K562 (cell line): ENCODE data around the gene PODNL1. TPM values are rescaled to one million over a fixed set of nuclear protein-coding genes. Genes with fewer than 3 reads are reported as not detected.

Experiments
- GTF2E2 ChIP-seq: fragments of 200-800 bp; sonication (Bioruptor generic); IDR thresholded peaks from 2 replicates; pipeline ENCODE4 v1.6.1; 2016; ENCODE audit warnings: missing genetic modification characterization, missing compliant biosample characterization
- HDGF ChIP-seq: fragments of 450-650 bp; IDR thresholded peaks from 2 replicates; pipeline ENCODE4 v1.6.1; 2016
- ILF3 ChIP-seq: fragments of 450-650 bp; IDR thresholded peaks from 2 replicates; pipeline ENCODE4 v1.6.1; 2018; ENCODE audit warnings: antibody characterized with exemption, mild to moderate bottlenecking, moderate library complexity, borderline replicate concordance
- NUFIP1 ChIP-seq: fragments of 450-650 bp; IDR thresholded peaks from 2 replicates; pipeline ENCODE4 v1.6.1; 2018; ENCODE audit not compliant: partially characterized antibody
- RHOXF2B ChIP-seq: fragments of 250-450 bp; sonication (Bioruptor Pico); conservative IDR thresholded peaks from 2 replicates; pipeline ENCODE4 v1.5.1; 2021
- XRCC4 ChIP-seq: IDR thresholded peaks from one replicate; pipeline ENCODE4 v1.6.1; 2011; ENCODE audit not compliant: insufficient read depth, insufficient read length; ENCODE audit errors: extremely low read depth
- ZBTB40 ChIP-seq, 2 experiments: fragments of 450-650 bp in 1 of 2; sonication (generic) in 1 of 2; formaldehyde crosslinking in 1 of 2; IDR thresholded peaks; 2 replicates each; pipeline versions ENCODE4 v1.7.1 to v1.9.0; 2016 to 2022; ENCODE audit warnings: inconsistent platforms in 1 of 2, mild to moderate bottlenecking in 1 of 2, missing genetic modification reagents in 1 of 2
- ZNF398 ChIP-seq: fragments of 250-450 bp; sonication (Bioruptor Pico); IDR thresholded peaks from 2 replicates; pipeline ENCODE4 v1.8.0; 2021; ENCODE audit warnings: moderate library complexity, mild to moderate bottlenecking, inconsistent platforms
- ZNF586 ChIP-seq: fragments of 450-650 bp; formaldehyde crosslinking; conservative IDR thresholded peaks from 2 replicates; pipeline ENCODE4 v1.4.0; 2020; ENCODE audit warnings: mild to moderate bottlenecking, moderate library complexity
- polyA plus RNA-seq, 8 experiments: library from polyadenylated mRNA; depleted of rRNA in 4 of 8; stranded (reverse) in 5 of 8; unstranded in 3 of 8; fragments of >200 nt; fragmentation: Nextera tagmentation in 2 of 8; fragmentation: Illumina TruSeq in 1 of 8; extraction: Ambion mirVana in 2 of 8; extraction: Trizol in 1 of 8; gene quantifications; 2 replicates each; pipeline versions ENCODE4 v1.2.1 to v1.2.3, GENCODE V29; 2011 to 2014; ENCODE audit warnings: inconsistent platforms in 1 of 8, missing spikeins in 1 of 8
- total RNA-seq, 7 experiments: library from RNA; depleted of rRNA in 6 of 7; stranded (reverse); fragments of >200 nt in 6 of 7; fragmentation: Illumina TruSeq in 2 of 7; extraction: Trizol in 2 of 7; gene quantifications; 2 replicates each; pipeline versions ENCODE4 v1.2.1 to v1.2.3, GENCODE V29; 2011 to 2021; ENCODE audit warnings: low replicate concordance in 1 of 7
- TF ChIP-seq, protein P1 (sequence below): sonication (generic); formaldehyde crosslinking; IDR thresholded peaks from 2 replicates; pipeline ENCODE4 v1.8.0; 2022; ENCODE audit warnings: mild to moderate bottlenecking, missing genetic modification reagents
- TF ChIP-seq, protein P2 (sequence below), 2 experiments: fragments of 450-650 bp; conservative IDR thresholded peaks; 2 replicates each; pipeline ENCODE4 v1.6.1; 2017; ENCODE audit warnings: mild to moderate bottlenecking in 2 of 2, moderate library complexity in 2 of 2

Gene PODNL1
- total and polyA plus RNA-seq, 9 of the 15 experiments (the other 6 are each of a cell fraction or from before 2014, with no cell fraction given), result 0.18 to 0.47 (median 0.23) TPM; not detected in 3

DNA sequence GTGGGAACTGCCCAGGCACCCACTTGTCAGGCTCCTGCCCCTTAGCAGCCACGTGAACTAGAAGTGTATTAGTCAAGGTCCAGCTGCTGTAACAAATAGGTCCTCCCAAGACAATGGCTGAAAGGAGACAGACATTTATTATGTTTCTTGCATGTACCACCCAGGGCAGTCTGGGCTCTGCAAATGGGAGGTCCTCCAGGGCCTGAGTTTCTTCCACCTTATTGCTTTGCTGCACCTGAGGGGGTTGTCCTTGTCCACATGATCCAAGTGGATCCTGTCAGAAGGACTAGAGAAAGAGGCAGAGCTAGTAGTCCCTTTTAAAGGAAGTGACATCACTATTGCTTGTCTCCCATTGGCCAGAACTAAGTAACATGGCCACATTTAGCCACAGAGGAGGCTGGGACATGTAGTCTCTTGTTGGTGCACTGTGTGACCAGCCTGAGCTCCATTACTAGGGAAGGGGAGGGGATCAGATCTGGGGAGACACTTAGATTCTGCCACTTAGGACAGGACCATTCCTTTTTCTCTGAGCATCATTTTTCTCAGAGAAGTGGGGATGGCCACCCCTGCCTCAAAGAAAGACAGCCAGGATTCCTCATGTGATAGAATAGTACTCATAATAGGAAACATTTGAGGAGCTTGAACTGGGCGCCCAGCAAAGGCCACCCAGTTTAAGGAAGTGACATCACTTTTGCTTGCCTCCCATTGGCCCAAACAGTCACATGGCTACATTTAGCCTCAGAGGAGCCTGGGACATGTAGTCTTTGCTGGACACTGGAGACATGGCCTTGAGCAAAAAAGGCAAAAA is 17.1 kb downstream of the PODNL1 start (continued):
- TF ChIP-seq ZBTB40 (IDR thresholded peaks at IDR 0.05) (peak; percentile 85), ZBTB40 (CRISPR knock-in tag; IDR thresholded peaks at IDR 0.05) (no peak), ZNF398 (CRISPR knock-in tag) (no peak), NUFIP1 (no peak), GTF2E2 (tag) (no peak), RHOXF2B (no peak), ZNF586 (CRISPR knock-in tag) (no peak), HDGF (no peak), ILF3 (no peak), XRCC4 (no peak)
- TF ChIP-seq, protein P1, sequence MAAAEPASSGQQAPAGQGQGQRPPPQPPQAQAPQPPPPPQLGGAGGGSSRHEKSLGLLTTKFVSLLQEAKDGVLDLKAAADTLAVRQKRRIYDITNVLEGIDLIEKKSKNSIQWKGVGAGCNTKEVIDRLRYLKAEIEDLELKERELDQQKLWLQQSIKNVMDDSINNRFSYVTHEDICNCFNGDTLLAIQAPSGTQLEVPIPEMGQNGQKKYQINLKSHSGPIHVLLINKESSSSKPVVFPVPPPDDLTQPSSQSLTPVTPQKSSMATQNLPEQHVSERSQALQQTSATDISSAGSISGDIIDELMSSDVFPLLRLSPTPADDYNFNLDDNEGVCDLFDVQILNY, result no peak
- TF ChIP-seq, protein P2, sequence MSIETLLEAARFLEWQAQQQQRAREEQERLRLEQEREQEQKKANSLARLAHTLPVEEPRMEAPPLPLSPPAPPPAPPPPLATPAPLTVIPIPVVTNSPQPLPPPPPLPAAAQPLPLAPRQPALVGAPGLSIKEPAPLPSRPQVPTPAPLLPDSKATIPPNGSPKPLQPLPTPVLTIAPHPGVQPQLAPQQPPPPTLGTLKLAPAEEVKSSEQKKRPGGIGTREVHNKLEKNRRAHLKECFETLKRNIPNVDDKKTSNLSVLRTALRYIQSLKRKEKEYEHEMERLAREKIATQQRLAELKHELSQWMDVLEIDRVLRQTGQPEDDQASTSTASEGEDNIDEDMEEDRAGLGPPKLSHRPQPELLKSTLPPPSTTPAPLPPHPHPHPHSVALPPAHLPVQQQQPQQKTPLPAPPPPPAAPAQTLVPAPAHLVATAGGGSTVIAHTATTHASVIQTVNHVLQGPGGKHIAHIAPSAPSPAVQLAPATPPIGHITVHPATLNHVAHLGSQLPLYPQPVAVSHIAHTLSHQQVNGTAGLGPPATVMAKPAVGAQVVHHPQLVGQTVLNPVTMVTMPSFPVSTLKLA (conservative IDR thresholded peaks at IDR 0.05), result peak in 1 of 2 experiments; percentile 9; a peak in 1 of 4 replicates
